ENCODE results near the gene CAPN5. TPM values are rescaled to one million over a fixed set of nuclear protein-coding genes. Genes with fewer than 3 reads are reported as not detected.

Gene CAPN5
- total RNA-seq, 4 donors from 2014 or later = 4.0 to 11.3 (median 6.0) TPM

DNA sequence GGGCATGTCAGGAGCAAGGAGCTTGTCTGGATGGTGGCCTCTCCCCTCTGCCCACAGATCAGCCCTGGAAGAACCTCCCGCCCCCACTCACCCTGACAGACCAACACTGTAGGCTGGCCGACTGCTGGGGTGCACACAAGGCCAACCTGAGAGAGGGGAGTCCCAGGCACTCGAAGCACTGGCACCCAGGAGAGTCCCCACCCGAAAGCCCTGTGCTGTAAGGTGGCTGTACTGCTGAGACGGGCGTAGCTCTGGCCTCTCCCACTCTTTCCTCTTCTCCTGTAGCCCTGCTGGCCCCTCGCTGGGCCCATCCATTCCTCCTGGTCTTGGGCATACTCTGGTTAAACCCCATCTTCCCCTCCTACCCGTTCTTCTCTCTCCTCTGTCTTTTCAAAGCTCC is 101.0 kb downstream of the CAPN5 start:
- TF ChIP-seq EP300 (IDR thresholded peaks at IDR 0.05) (no peak), POLR2AphosphoS5 (IDR thresholded peaks at IDR 0.05) (no peak), POLR2A (IDR thresholded peaks at IDR 0.05; ENCODE audit: low read depth) (no peak)
- TF ChIP-seq, protein P1, sequence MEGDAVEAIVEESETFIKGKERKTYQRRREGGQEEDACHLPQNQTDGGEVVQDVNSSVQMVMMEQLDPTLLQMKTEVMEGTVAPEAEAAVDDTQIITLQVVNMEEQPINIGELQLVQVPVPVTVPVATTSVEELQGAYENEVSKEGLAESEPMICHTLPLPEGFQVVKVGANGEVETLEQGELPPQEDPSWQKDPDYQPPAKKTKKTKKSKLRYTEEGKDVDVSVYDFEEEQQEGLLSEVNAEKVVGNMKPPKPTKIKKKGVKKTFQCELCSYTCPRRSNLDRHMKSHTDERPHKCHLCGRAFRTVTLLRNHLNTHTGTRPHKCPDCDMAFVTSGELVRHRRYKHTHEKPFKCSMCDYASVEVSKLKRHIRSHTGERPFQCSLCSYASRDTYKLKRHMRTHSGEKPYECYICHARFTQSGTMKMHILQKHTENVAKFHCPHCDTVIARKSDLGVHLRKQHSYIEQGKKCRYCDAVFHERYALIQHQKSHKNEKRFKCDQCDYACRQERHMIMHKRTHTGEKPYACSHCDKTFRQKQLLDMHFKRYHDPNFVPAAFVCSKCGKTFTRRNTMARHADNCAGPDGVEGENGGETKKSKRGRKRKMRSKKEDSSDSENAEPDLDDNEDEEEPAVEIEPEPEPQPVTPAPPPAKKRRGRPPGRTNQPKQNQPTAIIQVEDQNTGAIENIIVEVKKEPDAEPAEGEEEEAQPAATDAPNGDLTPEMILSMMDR (IDR thresholded peaks at IDR 0.05) = no peak
- intact Hi-C loops (cut with DNase I) = no loop called here
- Histone ChIP-seq H3K9me3 (no peaks in the 10 kb centered on the region), H3K4me3 (no peak overlapping the region), H3K27me3 (no peaks in the 10 kb centered on the region), H3K4me1 (peaks cover 0 to 11% (median 4%) of the 10 kb centered on the region in 4 donors), H3K27ac (replicated peaks in 1 of 4) (no peak overlapping the region), H3K36me3 (no peaks in the 10 kb centered on the region)
- DNase-seq (ENCODE audit: extremely low spot score) = no peak
- 89% methylated on average over 7 of the region's 8 CpGs for WGBS

DNA sequence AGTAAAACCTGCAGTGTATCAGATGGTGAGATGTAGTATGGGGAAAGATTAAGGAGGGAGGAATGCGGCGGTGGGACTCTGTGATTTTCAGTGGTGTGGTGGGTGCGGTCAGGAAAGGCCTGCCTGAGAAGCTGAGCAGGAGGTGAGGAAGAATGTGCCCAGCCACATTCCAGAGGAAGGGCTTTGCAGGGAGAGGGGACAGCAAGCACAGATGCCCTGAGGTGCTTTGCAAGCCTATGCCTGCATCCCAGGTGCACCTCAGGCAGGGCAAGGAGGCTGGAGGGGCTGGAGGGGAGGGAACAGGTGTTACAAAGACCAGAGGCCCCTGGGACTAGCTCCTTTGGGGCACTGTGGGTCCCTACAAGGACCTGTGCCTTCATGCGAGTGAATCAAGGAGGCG is 103.3 kb downstream of the CAPN5 start:
- Histone ChIP-seq H3K36me3 (no peaks in the 10 kb centered on the region), H3K9me3 (no peaks in the 10 kb centered on the region), H3K4me1 (peaks cover 0 to 11% (median 4%) of the 10 kb centered on the region in 4 donors), H3K27ac (replicated peaks in 1 of 4) (no peak overlapping the region), H3K27me3 (no peaks in the 10 kb centered on the region), H3K4me3 (no peak overlapping the region)
- intact Hi-C loops (cut with DNase I) = no loop called here
- TF ChIP-seq EP300 (IDR thresholded peaks at IDR 0.05) (no peak), POLR2AphosphoS5 (IDR thresholded peaks at IDR 0.05) (no peak), POLR2A (IDR thresholded peaks at IDR 0.05; ENCODE audit: low read depth) (no peak)
- TF ChIP-seq, protein P1 (IDR thresholded peaks at IDR 0.05) = no peak
- WGBS = 97% methylated on average over 5 of the region's 5 CpGs
- DNase-seq (ENCODE audit: extremely low spot score) = no peak

DNA sequence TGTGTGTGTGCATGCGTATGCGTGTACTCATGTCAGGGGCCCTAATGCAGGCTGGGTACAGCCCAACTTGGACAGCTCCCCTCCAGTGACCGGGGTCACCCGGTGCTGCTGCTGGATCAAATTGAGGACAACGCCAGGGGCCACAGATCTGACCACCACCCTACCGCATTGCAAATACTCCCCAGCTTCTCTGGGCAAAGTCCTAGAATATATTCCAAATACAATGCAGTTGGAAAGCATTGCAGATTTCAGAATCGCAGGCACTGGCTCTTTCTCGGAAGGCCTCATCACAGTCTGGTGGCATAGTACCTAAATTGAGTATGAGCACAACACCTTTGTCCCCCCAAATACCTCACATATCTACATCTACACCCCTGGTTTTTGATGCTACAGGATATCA is 104.5 kb downstream of the CAPN5 start:
- DNase-seq (ENCODE audit: extremely low spot score) = no peak
- Histone ChIP-seq H3K36me3 (no peaks in the 10 kb centered on the region), H3K4me1 (peaks cover 0 to 11% (median 4%) of the 10 kb centered on the region in 4 donors), H3K9me3 (no peaks in the 10 kb centered on the region), H3K27me3 (no peaks in the 10 kb centered on the region), H3K27ac (replicated peaks in 1 of 4) (no peak overlapping the region), H3K4me3 (no peak overlapping the region)
- TF ChIP-seq, protein P1 (IDR thresholded peaks at IDR 0.05) = no peak
- TF ChIP-seq EP300 (IDR thresholded peaks at IDR 0.05) = no peak
- TF ChIP-seq POLR2AphosphoS5 (IDR thresholded peaks at IDR 0.05) = no peak
- TF ChIP-seq POLR2A (IDR thresholded peaks at IDR 0.05; ENCODE audit: low read depth) = no peak
- intact Hi-C loops (cut with DNase I) = no loop called here
- WGBS = 97% methylated on average over 8 of the region's 8 CpGs

DNA sequence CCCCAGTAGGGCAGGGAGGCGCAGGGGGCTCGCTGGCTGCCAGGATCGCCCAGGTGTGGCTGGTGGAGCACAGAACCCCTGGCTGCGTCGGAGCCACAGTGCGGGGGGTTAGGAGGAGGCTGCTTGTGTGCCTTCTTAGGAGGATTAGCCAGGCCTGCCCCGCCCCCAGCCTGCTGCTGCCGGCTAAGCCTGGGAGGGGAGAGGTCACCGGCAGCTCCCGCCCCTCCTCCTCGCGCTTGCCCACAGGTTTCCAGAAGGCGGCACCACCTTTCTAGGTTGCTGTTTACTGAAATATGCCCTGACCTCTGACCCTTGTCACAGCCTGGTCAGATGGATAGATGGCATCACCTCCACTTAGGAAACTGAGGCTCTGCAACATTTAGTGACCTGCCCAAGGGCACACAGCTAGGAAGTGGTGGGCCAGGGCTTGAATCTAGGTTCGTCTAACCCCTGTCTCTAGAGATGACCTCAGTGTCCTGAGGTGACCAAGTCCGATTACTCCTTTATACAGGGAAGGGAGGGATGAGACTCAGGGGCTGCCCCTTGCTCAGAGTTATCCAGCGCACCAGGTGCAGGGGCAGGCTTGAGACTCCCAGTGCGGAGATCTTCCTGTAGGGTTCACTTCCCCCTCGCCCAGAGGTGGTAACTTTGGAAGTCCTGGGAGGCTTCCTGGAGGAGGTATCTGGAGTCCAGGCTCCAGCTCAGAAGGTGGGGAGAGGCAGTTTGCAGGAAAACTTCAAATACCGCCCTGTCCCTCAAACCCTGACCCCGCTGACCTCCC is 105.3 kb downstream of the CAPN5 start:
- TF ChIP-seq POLR2A (IDR thresholded peaks at IDR 0.05; ENCODE audit: low read depth) (no peak), POLR2AphosphoS5 (IDR thresholded peaks at IDR 0.05) (no peak), EP300 (IDR thresholded peaks at IDR 0.05) (no peak)
- TF ChIP-seq, protein P1 (IDR thresholded peaks at IDR 0.05) = no peak
- no peaks in the 10 kb centered on the region for H3K27me3 ChIP-seq
- no peaks in the 10 kb centered on the region for H3K36me3 ChIP-seq
- DNase-seq (ENCODE audit: extremely low spot score) = no peak
- WGBS = 69% methylated on average over 19 of the region's 20 CpGs
- no peaks in the 10 kb centered on the region for H3K9me3 ChIP-seq
- intact Hi-C loops (cut with DNase I) = no loop called here
- H3K4me1 ChIP-seq = peaks cover 0 to 11% (median 4%) of the 10 kb centered on the region in 4 donors
- no peak overlapping the region for H3K4me3 ChIP-seq
- no peak overlapping the region for H3K27ac ChIP-seq (replicated peaks in 1 of 4)

DNA sequence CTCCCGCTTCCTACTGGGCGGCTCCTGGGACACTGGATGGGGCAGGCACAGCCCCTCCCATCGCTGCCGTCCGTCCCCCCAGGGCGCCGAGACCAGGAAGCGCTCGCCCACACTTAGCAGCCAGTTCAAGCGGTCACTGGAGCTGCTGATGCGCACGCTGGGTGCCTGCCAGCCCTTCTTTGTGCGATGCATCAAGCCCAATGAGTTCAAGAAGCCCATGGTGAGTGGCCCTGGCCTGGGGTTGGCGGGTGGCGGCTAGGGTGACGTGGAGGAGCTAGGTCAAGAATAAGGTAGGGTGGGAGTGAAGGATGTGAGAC is 105.9 kb downstream of the CAPN5 start:
- DNase-seq (ENCODE audit: extremely low spot score) = no peak

More for the DNA sequence above, 105.9 kb downstream of the CAPN5 start:
- Histone ChIP-seq H3K4me1 (peaks cover 0 to 11% (median 4%) of the 10 kb centered on the region in 4 donors), H3K27ac (replicated peaks in 1 of 4) (no peak overlapping the region), H3K27me3 (no peaks in the 10 kb centered on the region), H3K36me3 (no peaks in the 10 kb centered on the region), H3K9me3 (no peaks in the 10 kb centered on the region), H3K4me3 (no peak overlapping the region)
- intact Hi-C loops (cut with DNase I) = no loop called here
- TF ChIP-seq POLR2A (IDR thresholded peaks at IDR 0.05; ENCODE audit: low read depth) = no peak
- TF ChIP-seq, protein P1 (IDR thresholded peaks at IDR 0.05) = no peak
- no peak for TF ChIP-seq EP300 (IDR thresholded peaks at IDR 0.05)
- no peak for TF ChIP-seq POLR2AphosphoS5 (IDR thresholded peaks at IDR 0.05)
- whole genome bisulfite sequencing = 70% methylated on average over 15 of the region's 16 CpGs
